ENCODE measurements around the gene CAMTA2. TPM values are rescaled to one million over a fixed set of nuclear protein-coding genes. Genes with fewer than 3 reads are reported as not detected.

Gene CAMTA2
- polyA plus RNA-seq, 1 donor from 2014 or later: 7.3 TPM

- Histone ChIP-seq H3K79me2 (replicated peaks; ENCODE audit: insufficient read depth, low read length) (no peaks in the 10 kb centered on the region), H3K27ac (ENCODE audit: low read length) (no peak overlapping the region), H3K4me2 (ENCODE audit: low read length) (no peak overlapping the region), H3K9ac (ENCODE audit: low read length) (no peak overlapping the region), H3K9me3 (ENCODE audit: low read length) (no peaks in the 10 kb centered on the region), H3K9me2 (ENCODE audit: insufficient read depth, low read length) (no peaks in the 10 kb centered on the region), H3K36me3 (ENCODE audit: insufficient read depth, low read length) (no peaks in the 10 kb centered on the region), H3K4me3 (ENCODE audit: low read length) (no peak overlapping the region), H4K20me1 (ENCODE audit: insufficient read depth) (no peaks in the 10 kb centered on the region), H2AFZ (ENCODE audit: low read depth, low read length) (no peak overlapping the region), H3K27me3 (ENCODE audit: insufficient read depth, low read depth, low read length) (no peaks in the 10 kb centered on the region), H3F3A (ENCODE audit: insufficient read depth, low read length, poor library complexity, severe bottlenecking) (no peaks in the 10 kb centered on the region)
- TF ChIP-seq POLR2AphosphoS5 (IDR thresholded peaks at IDR 0.05) (no peak), RAD21 (conservative IDR thresholded peaks at IDR 0.05) (no peak), TAF1 (IDR thresholded peaks at IDR 0.05; ENCODE audit: low read depth) (no peak), EP300 (conservative IDR thresholded peaks at IDR 0.05; ENCODE audit: poor library complexity, severe bottlenecking) (no peak)
These were observed 26.9 kb upstream of the CAMTA2 start for GRCh38 chr17:5014357-5014756.

- no peaks in the 10 kb centered on the region for H3K9me3 ChIP-seq (ENCODE audit: low read length)
- H3K79me2 ChIP-seq (replicated peaks; ENCODE audit: insufficient read depth, low read length): no peaks in the 10 kb centered on the region
- H2AFZ ChIP-seq (ENCODE audit: low read depth, low read length): no peak overlapping the region
- H3F3A ChIP-seq (ENCODE audit: insufficient read depth, low read length, poor library complexity, severe bottlenecking): no peaks in the 10 kb centered on the region
- no peaks in the 10 kb centered on the region for H4K20me1 ChIP-seq (ENCODE audit: insufficient read depth)
- H3K4me3 ChIP-seq (ENCODE audit: low read length): no peak overlapping the region
- no peaks in the 10 kb centered on the region for H3K9me2 ChIP-seq (ENCODE audit: insufficient read depth, low read length)
- no peak overlapping the region for H3K9ac ChIP-seq (ENCODE audit: low read length)
- no peaks in the 10 kb centered on the region for H3K36me3 ChIP-seq (ENCODE audit: insufficient read depth, low read length)
- H3K4me2 ChIP-seq (ENCODE audit: low read length): no peak overlapping the region
- H3K27me3 ChIP-seq (ENCODE audit: insufficient read depth, low read depth, low read length): no peaks in the 10 kb centered on the region
- TF ChIP-seq CTCF (IDR thresholded peaks at IDR 0.05; ENCODE audit: poor library complexity, severe bottlenecking) (no peak), EZH2 (IDR thresholded peaks at IDR 0.05; ENCODE audit: borderline replicate concordance, insufficient read depth, low read length, poor library complexity, severe bottlenecking) (no peak), MXI1 (conservative IDR thresholded peaks at IDR 0.05; ENCODE audit: poor library complexity, severe bottlenecking) (no peak), REST (IDR thresholded peaks at IDR 0.05; ENCODE audit: borderline replicate concordance) (no peak), EP300 (conservative IDR thresholded peaks at IDR 0.05; ENCODE audit: poor library complexity, severe bottlenecking) (no peak), SMC3 (conservative IDR thresholded peaks at IDR 0.05; ENCODE audit: poor library complexity) (no peak), POLR2AphosphoS5 (IDR thresholded peaks at IDR 0.05) (no peak), TAF1 (IDR thresholded peaks at IDR 0.05; ENCODE audit: low read depth) (no peak), RAD21 (conservative IDR thresholded peaks at IDR 0.05) (no peak)
- H3K27ac ChIP-seq (ENCODE audit: low read length): no peak overlapping the region
These were observed 24.5 kb upstream of the CAMTA2 start for GRCh38 chr17:5011928-5012327.
